Endothelial cell of umbilical vein (primary cell): ENCODE results near the gene RLF. TPM values are rescaled to one million over a fixed set of nuclear protein-coding genes. Genes with fewer than 3 reads are reported as not detected.

Experiments used
- BruUV-seq: library from RNA; stranded (reverse); fragments of 400-500 nt; replicated peaks from 2 replicates; lab custom pipeline; 2021; lab: Mats Ljungman, UMichigan
- CTCF ChIA-PET: fragments of 300-600, 350-600 bp; sonication (Branson Sonifier 250); formaldehyde crosslinking; loops from one replicate; lab custom pipeline; 2021; ENCODE audit warnings: antibody characterized with exemption, inconsistent platforms; lab: Charles Lee
- POLR2A ChIA-PET: fragments of 300-600, 350-600 bp; sonication (Branson Sonifier 250); formaldehyde crosslinking; loops from one replicate; lab custom pipeline; 2021; ENCODE audit warnings: antibody characterized with exemption, inconsistent platforms; lab: Charles Lee
- DNase-seq: peaks from one replicate; pipeline ENCODE4 v3.0.0-alpha.2; 2011; ENCODE audit warnings: low read depth, low spot score
- FAIRE-seq: peaks from 2 replicates; lab custom pipeline; 2011; peaks lifted over from hg19 to GRCh38; lab: Jason Lieb, UNC
- H2AFZ ChIP-seq: 2 replicates; pipeline ENCODE4 v1.6.0; 2012; ENCODE audit warnings: low read depth, low read length, control low read depth, inconsistent platforms
- H3K27ac ChIP-seq: 2 replicates; pipeline ENCODE4 v1.5.1; 2011; ENCODE audit warnings: low read depth, mild to moderate bottlenecking, control low read depth, low read length, moderate library complexity; ENCODE audit not compliant: insufficient read depth
- H3K27me3 ChIP-seq, 2 experiments: 2 replicates each; pipeline versions ENCODE4 v1.6.0 to v1.6.1; 2011; ENCODE audit warnings: low read length in 2 of 2, mixed read lengths in 1 of 2; ENCODE audit not compliant: control insufficient read depth in 2 of 2, insufficient read depth in 2 of 2
- H3K36me3 ChIP-seq, 2 experiments: 2 replicates in 1 of 2; 3 replicates in 1 of 2; pipeline ENCODE4 v1.5.1; 2011; ENCODE audit warnings: low read length in 2 of 2, mild to moderate bottlenecking in 1 of 2, moderate library complexity in 1 of 2; ENCODE audit not compliant: control insufficient read depth in 2 of 2, insufficient read depth in 2 of 2; ENCODE audit errors: extremely low read depth in 1 of 2
- H3K4me1 ChIP-seq: 3 replicates; pipeline ENCODE4 v1.5.1; 2011; ENCODE audit warnings: mild to moderate bottlenecking, low read length; ENCODE audit not compliant: control insufficient read depth, insufficient read depth; ENCODE audit errors: extremely low read depth
- H3K4me2 ChIP-seq: 2 replicates; pipeline ENCODE4 v1.6.1; 2011; ENCODE audit warnings: low read length, control low read depth, mixed read lengths; ENCODE audit not compliant: insufficient read depth
- H3K4me3 ChIP-seq, 3 experiments: fragments of 200-600 bp in 1 of 3; sonication (generic), shearing (Covaris generic) in 1 of 3; replicated peaks in 1 of 3; 2 replicates each; pipeline ENCODE4 v1.5.1; 2011 to 2016; ENCODE audit warnings: control low read depth in 3 of 3, low read length in 3 of 3, mild to moderate bottlenecking in 2 of 3, inconsistent platforms in 1 of 3, low read depth in 1 of 3, moderate library complexity in 1 of 3; ENCODE audit not compliant: insufficient read depth in 1 of 3
- H3K79me2 ChIP-seq: 2 replicates; pipeline ENCODE4 v1.6.0; 2012; ENCODE audit warnings: low read length, inconsistent platforms; ENCODE audit not compliant: control insufficient read depth, insufficient read depth
- H3K9ac ChIP-seq: replicated peaks from 2 replicates; pipeline ENCODE3; 2011; ENCODE audit warnings: low read length, control low read depth; ENCODE audit not compliant: insufficient read depth; ENCODE audit errors: extremely low read depth
- H3K9me1 ChIP-seq: replicated peaks from 3 replicates; pipeline ENCODE4 v1.6.0; 2011; ENCODE audit warnings: mild to moderate bottlenecking, low read length; ENCODE audit not compliant: control insufficient read depth, insufficient read depth; ENCODE audit errors: extremely low read depth
- H3K9me3 ChIP-seq: replicated peaks from 2 replicates; pipeline ENCODE4 v1.5.1; 2012; ENCODE audit warnings: low read length, inconsistent platforms; ENCODE audit not compliant: control insufficient read depth, insufficient read depth
- H4K20me1 ChIP-seq: replicated peaks from 2 replicates; pipeline ENCODE3; 2011; ENCODE audit warnings: mild to moderate bottlenecking, low read length; ENCODE audit not compliant: control insufficient read depth, insufficient read depth; ENCODE audit errors: extremely low read depth
- CTCF ChIP-seq, 2 donors: IDR thresholded peaks; 1 replicate in 1 of 2; 2 replicates in 1 of 2; pipeline ENCODE4 v1.5.1; 2011; ENCODE audit warnings: low read length in 2 of 2, mild to moderate bottlenecking in 2 of 2, moderate library complexity in 2 of 2, control low read depth in 1 of 2, inconsistent platforms in 1 of 2, low read depth in 1 of 2; ENCODE audit not compliant: insufficient read depth in 1 of 2; ENCODE audit errors: extremely low read depth in 1 of 2
- FOS ChIP-seq: IDR thresholded peaks from 2 replicates; pipeline ENCODE4 v1.6.1; 2011; ENCODE audit warnings: mild to moderate bottlenecking, low read length, moderate library complexity, borderline replicate concordance; ENCODE audit not compliant: insufficient read depth
- JUN ChIP-seq: IDR thresholded peaks from 2 replicates; pipeline ENCODE4 v1.6.1; 2011; ENCODE audit warnings: borderline replicate concordance, low read depth; ENCODE audit not compliant: insufficient read length, insufficient read depth
- MAX ChIP-seq: IDR thresholded peaks from 2 replicates; pipeline ENCODE4 v1.6.1; 2011; ENCODE audit not compliant: insufficient read depth, insufficient read length
- MYC ChIP-seq: IDR thresholded peaks from one replicate; pipeline ENCODE4 v1.6.1; 2011; ENCODE audit warnings: mild to moderate bottlenecking, low read depth, low read length
- POLR2A ChIP-seq: IDR thresholded peaks from 2 replicates; pipeline ENCODE4 v1.6.1; 2012; ENCODE audit warnings: low read depth, mild to moderate bottlenecking, control low read depth, low read length
- POLR2AphosphoS5 ChIP-seq: IDR thresholded peaks from 2 replicates; pipeline ENCODE4 v1.6.1; 2012; ENCODE audit warnings: low read depth, mild to moderate bottlenecking, control low read depth, low read length, moderate library complexity; ENCODE audit not compliant: insufficient read depth
- dilution Hi-C: fragments of 300-500 bp; cut with MboI; formaldehyde crosslinking; loops from one replicate; pipeline ENCODE4 v1.15.0; 2019; ENCODE audit warnings: low sequenced_read_pairs; ENCODE audit not compliant: extremely low pct_ligation_motif_present
- intact Hi-C: fragments of 100-400 bp; cut with micrococcal nuclease; formaldehyde crosslinking; loops from one replicate; pipeline ENCODE4 v1.10.0; 2022
- polyA plus RNA-seq, 4 experiments: library from polyadenylated mRNA; depleted of rRNA in 3 of 4; stranded (reverse) in 3 of 4; unstranded in 1 of 4; fragments of >200 nt; gene quantifications; 2 replicates each; pipeline versions ENCODE4 v1.2.1 to v1.2.3, GENCODE V29; 2011 to 2012; ENCODE audit warnings: missing spikeins in 1 of 4
- total RNA-seq: library from RNA; stranded (reverse); gene quantifications from 2 replicates; pipeline ENCODE4 v1.2.3, GENCODE V29; 2021

The RLF gene
- total and polyA plus RNA-seq, 2 donors (not counting 3 experiments of a cell fraction or from before 2014, with no cell fraction given), result 2.7 to 9.4 TPM

DNA sequence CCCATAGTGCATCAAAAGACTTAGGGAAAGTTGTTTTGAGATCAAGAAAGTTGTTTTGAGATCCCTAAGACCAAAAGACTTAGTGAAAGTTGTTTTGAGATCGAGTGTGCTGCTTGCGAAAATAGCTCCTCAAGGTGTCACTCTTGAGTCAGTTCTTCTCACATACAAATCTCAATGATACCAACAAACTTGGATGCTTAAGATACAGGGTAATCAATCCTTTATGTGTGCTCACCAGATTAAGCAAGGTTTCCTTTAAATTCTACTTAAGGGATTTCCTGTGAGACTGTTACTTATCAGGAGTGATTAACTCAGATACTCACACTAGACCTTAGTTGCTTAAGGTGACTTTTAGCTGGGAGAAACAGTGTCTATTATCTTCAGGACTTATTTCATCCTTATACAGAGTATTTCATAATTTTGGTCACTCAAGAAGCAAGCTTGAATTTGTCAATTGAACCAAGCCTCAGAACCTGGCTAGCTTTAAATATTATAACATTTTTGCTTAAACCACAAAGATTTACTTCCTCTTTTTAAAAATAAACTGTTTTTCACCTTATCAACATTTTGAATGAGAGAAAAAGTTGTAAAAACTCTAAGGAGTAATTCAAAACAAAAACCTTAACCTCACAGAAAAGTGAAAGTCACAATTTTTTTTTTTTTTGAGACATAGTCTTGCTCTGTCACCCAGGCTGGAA is 8.0 kb upstream of the RLF start:
- H3K27ac ChIP-seq, result no peak overlapping the region
- dilution Hi-C loops (no loop called here), intact Hi-C loops (loop anchor here (1.0 to 2.0 kb wide), 2 partner anchors 162 to 185 kb away; no protein-coding TSS in a partner anchor)
- TF ChIP-seq MAX (no peak), CTCF (IDR thresholded peaks at IDR 0.05; ENCODE audit: extremely low read depth in 1 of 2, insufficient read depth in 1 of 2, low read depth in 1 of 2, low read length in 2 of 2) (peak; percentile 57 to 70), POLR2AphosphoS5 (no peak), JUN (no peak), MYC (no peak), FOS (no peak), POLR2A (no peak)
- H3K9me3 ChIP-seq, result no peaks in the 10 kb centered on the region
- BruUV-seq, result no TSS peak
- no peaks in the 10 kb centered on the region for H3K36me3 ChIP-seq
- FAIRE-seq (peak; percentile 80), DNase-seq (peak; percentile 76)
- H2AFZ ChIP-seq, result peak overlapping the region; percentile 62
- POLR2A ChIA-PET, result interaction anchor here (0.6 kb wide), 1 partner anchor 116 kb away, joined by 3 read pairs; no protein-coding TSS in a partner anchor
- CTCF ChIA-PET, result interaction anchor here (0.6 to 9.7 kb wide), 48 partner anchors 9 to 294 kb away, joined by 3 to 362 read pairs (median 5); partner anchors contain the start of genes COL9A2, RLF, SMAP2 and ZMPSTE24
- no peaks in the 10 kb centered on the region for H3K4me1 ChIP-seq
- no peaks in the 10 kb centered on the region for H3K9me1 ChIP-seq
- no peaks in the 10 kb centered on the region for H3K79me2 ChIP-seq
- no peak overlapping the region for H3K9ac ChIP-seq
- H3K4me2 ChIP-seq, result peak overlapping the region; percentile 63
- H3K4me3 ChIP-seq, result no peak overlapping the region
- peaks cover 16 to 35% of the 10 kb centered on the region in 2 experiments for H3K27me3 ChIP-seq
- H4K20me1 ChIP-seq, result no peaks in the 10 kb centered on the region
